BLaER1 (cell line): Measurements from ENCODE around the gene WDR89.
"Not testable (repeated sequence)": the region's sequence is repeated elsewhere in the genome, so short reads cannot be mapped to it uniquely, and the experiment has no call there.

Experiments used
- H3K27ac ChIP-seq: shearing (Covaris generic); formaldehyde crosslinking; 2 replicates; pipeline ENCODE4 v1.8.1; 2022
- H3K27me3 ChIP-seq: shearing (Covaris generic); formaldehyde crosslinking; 2 replicates; pipeline ENCODE4 v1.8.1; 2022
- H3K36me3 ChIP-seq: shearing (Covaris generic); formaldehyde crosslinking; 2 replicates; pipeline ENCODE4 v1.8.1; 2022
- H3K4me1 ChIP-seq: shearing (Covaris generic); formaldehyde crosslinking; 2 replicates; pipeline ENCODE4 v1.8.1; 2022
- H3K4me2 ChIP-seq: shearing (Covaris generic); formaldehyde crosslinking; 2 replicates; pipeline ENCODE4 v1.8.1; 2022
- H3K4me3 ChIP-seq: shearing (Covaris generic); formaldehyde crosslinking; 2 replicates; pipeline ENCODE4 v1.8.1; 2022
- H3K9ac ChIP-seq: shearing (Covaris generic); formaldehyde crosslinking; 2 replicates; pipeline ENCODE4 v1.8.1; 2022
- H3K9me3 ChIP-seq: shearing (Covaris generic); formaldehyde crosslinking; 2 replicates; pipeline ENCODE4 v1.8.1; 2022
- H4K20me1 ChIP-seq: shearing (Covaris generic); formaldehyde crosslinking; 2 replicates; pipeline ENCODE4 v1.8.1; 2022
- Cebpa-rat ChIP-seq: shearing (Covaris generic); IDR thresholded peaks from 2 replicates; pipeline ENCODE4 v1.8.1; 2022

WDR89 gene

DNA sequence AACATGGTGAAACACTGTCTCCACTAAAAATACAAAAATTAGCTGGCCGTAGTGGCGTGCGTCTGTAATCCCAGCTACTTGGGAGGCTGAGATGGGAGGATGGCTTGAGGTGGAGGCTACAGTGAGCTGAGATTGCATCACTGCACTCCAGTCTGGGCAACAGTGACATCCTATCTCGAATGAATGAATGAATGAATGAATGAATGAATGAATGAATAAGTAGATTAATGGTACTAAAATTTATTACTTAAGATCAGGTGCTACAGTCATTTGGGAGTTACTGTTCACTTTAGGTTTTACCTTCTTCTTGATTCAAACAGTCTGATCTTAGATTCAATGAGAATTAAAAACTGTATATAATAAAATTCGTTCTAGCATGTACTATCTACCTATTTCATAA is 31.6 kb upstream of the WDR89 start:
- Histone ChIP-seq H3K36me3 (no peaks in the 10 kb centered on the region), H3K4me1 (peaks cover 9% of the 10 kb centered on the region), H3K27me3 (no peaks in the 10 kb centered on the region), H3K4me3 (no peak overlapping the region), H3K27ac (no peak overlapping the region), H3K9ac (no peak overlapping the region), H4K20me1 (no peaks in the 10 kb centered on the region), H3K9me3 (no peaks in the 10 kb centered on the region), H3K4me2 (no peak overlapping the region)
- no peak for TF ChIP-seq Cebpa-rat

DNA sequence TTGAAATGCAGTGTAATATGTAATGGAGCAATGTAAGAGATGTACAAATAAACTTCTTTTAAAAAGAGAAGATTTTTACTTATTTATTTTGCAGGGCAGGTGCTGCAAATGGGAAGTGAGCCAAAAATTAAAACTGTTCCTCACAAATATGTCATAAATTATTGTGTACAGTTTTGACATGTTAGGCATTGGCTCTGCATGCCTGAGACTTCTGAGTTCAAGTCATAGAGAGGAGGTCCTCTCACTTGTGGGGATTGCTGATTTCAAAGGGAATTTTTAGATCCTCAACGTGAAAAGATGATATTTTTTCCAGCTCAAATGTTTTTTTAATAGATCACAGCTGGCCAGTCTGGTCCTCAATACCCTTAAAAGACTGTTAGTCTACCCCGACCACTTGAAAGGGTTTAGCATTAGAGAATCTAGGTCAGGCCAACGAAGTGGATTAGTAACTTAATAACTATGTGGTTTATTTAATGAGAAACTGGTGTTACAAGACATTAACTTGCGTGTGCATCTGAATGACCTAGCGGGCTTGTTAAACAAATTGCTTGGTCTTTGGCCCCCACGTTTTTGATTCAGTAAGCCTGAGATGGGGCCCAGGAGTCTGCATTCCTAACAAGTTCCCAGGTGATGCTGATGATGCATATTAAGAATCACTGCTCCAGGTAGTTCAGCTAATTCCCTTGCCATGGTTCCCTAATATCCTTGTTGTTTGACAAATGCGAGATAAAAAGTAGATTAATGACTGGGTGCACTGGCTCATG is 30.9 kb upstream of the WDR89 start:
- peak overlapping the region; percentile 46 for H3K4me2 ChIP-seq
- no peak for TF ChIP-seq Cebpa-rat
- H3K4me1 ChIP-seq = peaks cover 9% of the 10 kb centered on the region

DNA sequence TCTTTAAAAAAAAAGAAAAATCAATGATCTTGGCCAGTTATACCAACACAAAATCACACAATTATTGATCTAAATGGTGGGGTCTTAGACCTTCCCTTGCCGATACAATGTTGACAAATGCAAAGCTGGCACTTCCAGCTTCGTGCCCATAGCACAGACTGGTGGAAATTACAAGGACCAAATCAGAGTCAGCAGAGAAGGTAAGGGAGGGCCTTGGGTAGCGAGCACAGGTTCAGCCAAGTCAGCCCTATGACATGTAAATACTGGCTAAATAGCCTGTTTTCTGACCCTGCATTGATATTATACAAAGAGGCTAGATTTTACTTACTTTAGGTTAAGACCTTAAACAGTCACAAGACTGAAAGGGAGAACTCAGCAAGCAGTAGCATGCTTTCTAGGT is 30.3 kb upstream of the WDR89 start:
- Histone ChIP-seq H3K4me2 (no peak overlapping the region), H3K27ac (no peak overlapping the region), H3K4me1 (peaks cover 9% of the 10 kb centered on the region), H3K27me3 (no peaks in the 10 kb centered on the region), H3K9me3 (no peaks in the 10 kb centered on the region), H3K36me3 (no peaks in the 10 kb centered on the region), H3K4me3 (no peak overlapping the region), H4K20me1 (no peaks in the 10 kb centered on the region), H3K9ac (no peak overlapping the region)
- no peak for TF ChIP-seq Cebpa-rat

More for the DNA sequence above, 30.9 kb upstream of the WDR89 start:
- Histone ChIP-seq H3K27me3 (no peaks in the 10 kb centered on the region), H3K9me3 (no peaks in the 10 kb centered on the region), H3K36me3 (no peaks in the 10 kb centered on the region), H3K27ac (no peak overlapping the region), H3K9ac (no peak overlapping the region), H3K4me3 (no peak overlapping the region), H4K20me1 (no peaks in the 10 kb centered on the region)

DNA sequence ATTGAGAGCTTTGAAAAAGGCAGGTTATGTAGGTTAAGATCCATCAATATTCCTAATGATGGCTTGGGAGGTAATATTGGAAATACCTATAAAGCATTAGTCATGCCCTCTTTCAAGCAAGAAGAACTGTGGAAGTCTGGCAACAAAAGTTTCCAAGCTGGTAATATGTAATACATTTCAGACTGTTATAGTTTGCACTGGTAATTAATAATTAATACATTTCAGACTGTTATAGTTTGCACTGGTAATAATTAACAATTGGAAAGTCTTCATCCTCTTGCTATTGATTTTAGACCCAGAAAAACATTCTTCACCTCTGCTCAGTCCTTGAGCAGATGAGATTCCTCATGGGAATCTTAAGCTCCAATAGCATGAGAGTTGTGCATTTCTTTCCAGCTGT is 29.0 kb upstream of the WDR89 start:
- TF ChIP-seq Cebpa-rat = no peak
- Histone ChIP-seq H3K4me1 (peaks cover 9% of the 10 kb centered on the region), H3K36me3 (no peaks in the 10 kb centered on the region), H3K27ac (no peak overlapping the region), H3K4me3 (no peak overlapping the region), H3K4me2 (no peak overlapping the region), H3K9ac (no peak overlapping the region), H3K9me3 (no peaks in the 10 kb centered on the region), H4K20me1 (no peaks in the 10 kb centered on the region), H3K27me3 (no peaks in the 10 kb centered on the region)

DNA sequence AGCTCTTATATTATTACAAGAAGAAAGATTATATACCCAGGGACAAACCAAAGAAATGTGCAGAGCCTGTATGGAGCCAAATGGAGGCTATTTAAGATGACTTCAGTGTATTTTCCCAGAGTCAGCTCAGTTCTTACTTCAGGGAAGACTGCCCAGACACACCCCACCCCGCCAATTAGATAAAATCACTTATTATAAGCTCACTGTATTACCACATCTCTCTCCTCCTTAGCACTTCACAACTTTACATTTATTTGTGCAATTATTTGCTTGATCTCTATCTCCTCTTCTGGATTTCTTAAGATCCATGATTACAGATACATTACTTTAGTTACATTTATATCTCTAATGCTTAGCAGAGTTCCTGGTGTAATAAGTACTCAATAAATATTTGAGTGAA is 24.7 kb upstream of the WDR89 start:
- no peak for TF ChIP-seq Cebpa-rat
- Histone ChIP-seq H3K27ac (no peak overlapping the region), H3K9me3 (peaks cover 16% of the 10 kb centered on the region), H3K4me3 (no peak overlapping the region), H3K4me2 (no peak overlapping the region), H3K36me3 (no peaks in the 10 kb centered on the region; the same call in 1 of the 2 replicates), H3K9ac (no peak overlapping the region), H3K4me1 (no peaks in the 10 kb centered on the region), H3K27me3 (no peaks in the 10 kb centered on the region), H4K20me1 (no peaks in the 10 kb centered on the region)

DNA sequence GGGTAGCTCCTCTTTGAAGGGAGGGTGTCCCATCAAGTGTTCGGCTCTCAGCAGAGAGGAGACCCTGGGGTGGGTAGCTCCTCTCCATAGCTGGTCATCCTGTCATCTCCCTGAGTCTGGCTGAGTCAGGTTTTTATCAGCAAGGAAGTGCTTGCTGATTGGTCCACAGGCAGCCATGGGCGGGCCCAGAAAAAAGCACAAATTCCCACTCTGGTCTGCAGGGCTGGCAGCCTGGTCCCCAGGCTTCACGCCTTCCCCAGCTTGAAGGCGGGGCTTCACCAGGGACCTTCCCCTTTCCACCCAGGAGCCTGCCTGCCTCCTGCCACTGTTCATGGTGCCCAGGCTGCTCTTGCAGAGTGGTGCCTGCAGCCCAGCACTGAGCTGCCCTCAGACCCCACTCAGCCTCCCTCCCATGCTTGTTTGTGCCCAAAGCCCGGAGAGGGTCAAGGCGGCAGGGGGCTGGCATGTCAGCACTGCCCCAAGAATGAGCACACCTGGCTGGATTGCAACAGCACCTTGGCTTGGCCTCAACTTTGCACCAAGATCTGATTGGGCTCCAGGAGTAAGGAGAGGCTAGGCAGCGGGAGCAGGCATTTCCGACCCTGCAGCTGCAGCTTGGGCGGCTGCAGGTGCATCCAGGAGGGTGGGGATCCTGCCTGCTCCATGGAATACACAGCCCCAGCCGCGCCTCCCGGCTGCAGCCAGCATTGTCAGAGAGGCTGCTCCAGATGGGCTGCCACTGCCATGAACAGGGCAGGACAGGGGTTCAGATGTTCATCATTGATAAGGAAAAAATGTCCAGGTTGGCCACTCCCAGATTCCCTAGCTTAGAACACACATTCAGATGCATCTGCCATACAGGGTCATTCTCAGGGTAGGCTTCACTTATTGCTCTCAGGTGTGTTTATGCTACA is 22.0 kb upstream of the WDR89 start:
- Histone ChIP-seq H4K20me1 (no peaks in the 10 kb centered on the region), H3K4me2 (no peak overlapping the region), H3K27me3 (no peaks in the 10 kb centered on the region), H3K36me3 (no peaks in the 10 kb centered on the region; the same call in 1 of the 2 replicates), H3K27ac (no peak overlapping the region), H3K9me3 (peaks cover 16% of the 10 kb centered on the region), H3K4me1 (no peaks in the 10 kb centered on the region), H3K9ac (no peak overlapping the region), H3K4me3 (no peak overlapping the region)
- no peak for TF ChIP-seq Cebpa-rat

DNA sequence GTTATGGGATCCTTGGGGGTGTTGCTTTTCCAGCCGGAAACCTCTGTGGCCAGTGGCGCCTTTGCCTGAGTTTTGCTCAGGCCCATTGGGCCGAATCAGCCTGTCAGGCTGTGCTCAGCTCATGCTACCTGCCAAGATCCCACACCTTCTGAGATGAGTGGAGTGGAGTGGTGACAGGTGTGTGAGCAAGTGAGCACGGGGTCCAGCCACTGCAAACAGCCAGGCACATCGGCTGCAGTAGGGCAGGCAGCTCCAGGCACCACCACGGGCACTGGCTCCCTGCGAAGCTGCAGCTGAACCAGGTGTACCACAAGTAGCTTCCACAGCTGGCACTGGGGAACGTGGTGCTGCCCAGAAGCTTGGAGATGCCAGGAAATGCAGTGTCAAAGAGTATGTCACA is 21.1 kb upstream of the WDR89 start:
- Histone ChIP-seq H3K9me3 (peaks cover 16% of the 10 kb centered on the region), H3K4me2 (no peak overlapping the region), H3K27ac (no peak overlapping the region), H3K27me3 (no peaks in the 10 kb centered on the region), H3K36me3 (no peaks in the 10 kb centered on the region; the same call in 1 of the 2 replicates), H3K9ac (no peak overlapping the region), H4K20me1 (no peaks in the 10 kb centered on the region), H3K4me3 (no peak overlapping the region), H3K4me1 (no peaks in the 10 kb centered on the region)
- no peak for TF ChIP-seq Cebpa-rat

DNA sequence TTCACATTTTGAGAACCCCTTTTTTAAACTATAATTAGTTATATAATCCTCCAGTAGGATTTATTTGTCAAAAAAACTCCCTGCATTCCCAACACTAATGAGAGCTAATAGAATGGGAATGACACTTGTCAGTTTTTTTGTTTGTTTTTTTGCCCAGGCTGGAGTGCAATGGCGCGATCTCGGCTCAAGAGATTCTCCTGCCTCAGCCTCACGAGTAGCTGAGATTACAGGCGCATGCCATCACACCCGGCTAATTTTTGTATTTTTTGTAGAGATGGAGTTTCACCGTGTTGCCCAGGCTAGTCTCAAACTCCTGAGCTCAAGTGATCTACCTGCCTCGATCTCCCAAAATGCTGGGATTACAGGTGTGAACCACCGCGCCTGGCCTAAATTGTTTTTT is 20.2 kb upstream of the WDR89 start:
- not testable (repeated sequence) for H3K4me3 ChIP-seq, H3K36me3 ChIP-seq, H3K9ac ChIP-seq, H4K20me1 ChIP-seq, H3K4me2 ChIP-seq, H3K27me3 ChIP-seq, H3K27ac ChIP-seq, H3K4me1 ChIP-seq
- H3K9me3 ChIP-seq = peaks cover 16% of the 10 kb centered on the region

DNA sequence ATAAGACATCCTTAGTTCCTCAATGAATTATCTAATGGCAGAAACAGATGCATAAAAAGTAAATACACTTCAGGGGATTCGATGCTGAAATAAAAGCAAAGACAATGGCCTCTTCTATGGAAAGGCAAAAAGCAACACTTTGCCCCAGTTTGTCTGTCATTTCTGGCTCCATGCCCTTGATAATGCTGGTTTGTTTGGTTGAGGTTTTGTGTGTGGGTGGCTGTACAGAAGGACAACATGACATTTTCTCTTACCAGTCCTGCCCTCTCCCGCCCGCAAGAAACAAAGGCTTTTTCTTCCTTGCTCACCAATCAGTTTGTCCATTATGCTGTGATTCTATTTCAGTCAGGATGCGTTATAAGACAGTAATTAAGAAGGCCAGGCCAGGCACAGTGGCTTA is 18.1 kb upstream of the WDR89 start:
- TF ChIP-seq Cebpa-rat = no peak
- H3K4me2 ChIP-seq = no peak overlapping the region

DNA sequence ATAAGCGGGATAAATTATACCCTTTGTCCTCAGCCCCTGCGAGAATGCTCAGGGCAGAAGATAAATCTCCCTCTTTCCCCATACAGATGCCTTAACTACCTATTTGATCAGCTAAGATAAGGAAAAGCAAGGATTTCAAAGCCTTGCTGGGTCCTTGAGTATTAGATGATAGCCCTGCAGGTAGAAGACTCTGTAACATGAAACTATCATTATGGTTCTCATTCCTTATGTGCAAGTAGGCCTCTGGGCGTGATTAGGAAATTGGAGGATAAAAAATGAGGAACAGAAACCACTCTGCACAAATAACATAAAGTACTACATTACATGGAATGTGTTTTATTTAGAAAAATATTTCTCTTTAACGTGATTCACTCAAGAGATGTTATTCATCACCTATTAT is 14.5 kb upstream of the WDR89 start:
- 0 out of 2 replicates have a peak, but pooled peaks cover 6% of the 10 kb centered on the region for H3K36me3 ChIP-seq
- H3K27ac ChIP-seq = no peak overlapping the region
- no peak overlapping the region for H3K4me3 ChIP-seq
- H3K9ac ChIP-seq = no peak overlapping the region
- TF ChIP-seq Cebpa-rat = no peak
- no peaks in the 10 kb centered on the region for H3K27me3 ChIP-seq
- peaks cover 10% of the 10 kb centered on the region; the same call in 1 of the 2 replicates for H3K4me1 ChIP-seq
- no peaks in the 10 kb centered on the region for H3K9me3 ChIP-seq
- H3K4me2 ChIP-seq = no peak overlapping the region
- no peaks in the 10 kb centered on the region for H4K20me1 ChIP-seq

More for the DNA sequence above, 18.1 kb upstream of the WDR89 start:
- H3K36me3 ChIP-seq = no peaks in the 10 kb centered on the region; the same call in 1 of the 2 replicates
- no peaks in the 10 kb centered on the region for H3K27me3 ChIP-seq
- H3K4me3 ChIP-seq = no peak overlapping the region
- peaks cover 10% of the 10 kb centered on the region; the same call in 1 of the 2 replicates for H3K4me1 ChIP-seq
- no peak overlapping the region for H3K9ac ChIP-seq
- H4K20me1 ChIP-seq = no peaks in the 10 kb centered on the region
- H3K27ac ChIP-seq = no peak overlapping the region
- peaks cover 16% of the 10 kb centered on the region for H3K9me3 ChIP-seq
